Activated CD4-positive, alpha-beta T cell treated with anti-CD3 and anti-CD28 coated beads, Interleukin-2, amount 10 ng/mL, durations not matched to agents 7 days and 5 days (primary cell): ENCODE results near the gene RAPGEF1. TPM values are rescaled to one million over a fixed set of nuclear protein-coding genes. Genes with fewer than 3 reads are reported as not detected.

Experiments used
- CTCF ChIA-PET: fragments of 350-600 bp; sonication (Branson Sonifier 250); formaldehyde crosslinking; loops from one replicate; lab custom pipeline; 2021; ENCODE audit warnings: antibody characterized with exemption; lab: Charles Lee
- POLR2A ChIA-PET: fragments of 350-600 bp; sonication (Branson Sonifier 250); formaldehyde crosslinking; loops from one replicate; lab custom pipeline; 2021; ENCODE audit warnings: antibody characterized with exemption; lab: Charles Lee
- DNase-seq: peaks from one replicate; pipeline ENCODE4 v3.0.0-alpha.2; 2020
- H3K27ac Mint-ChIP-seq: one replicate; pipeline ENCODE4 v1.8.0; 2021; ENCODE audit warnings: mild to moderate bottlenecking, moderate library complexity, mixed read lengths
- H3K27me3 Mint-ChIP-seq: one replicate; pipeline ENCODE4 v1.8.0; 2021; ENCODE audit warnings: mixed read lengths
- H3K36me3 Mint-ChIP-seq: one replicate; pipeline ENCODE4 v1.8.0; 2021; ENCODE audit warnings: low read depth, mixed read lengths
- H3K4me1 Mint-ChIP-seq: one replicate; pipeline ENCODE4 v1.8.0; 2021; ENCODE audit warnings: mixed read lengths
- H3K4me3 Mint-ChIP-seq: one replicate; pipeline ENCODE4 v1.8.0; 2021; ENCODE audit warnings: mild to moderate bottlenecking, moderate library complexity, mixed read lengths
- H3K9me3 Mint-ChIP-seq: one replicate; pipeline ENCODE4 v1.8.0; 2021; ENCODE audit warnings: mixed read lengths
- total RNA-seq, 2 experiments: library from RNA; stranded (reverse); gene quantifications; one replicate each; pipeline ENCODE4 v1.2.3, GENCODE V29; 2021

The RAPGEF1 gene
- total RNA-seq, 2 experiments from 2014 or later, result 128 to 129 TPM

- Mint-ChIP-seq H3K36me3 (peaks cover 43% of the 10 kb centered on the region), H3K27ac (peak overlapping the region; percentile 98), H3K27me3 (no peaks in the 10 kb centered on the region), H3K4me1 (peaks cover 83% of the 10 kb centered on the region), H3K9me3 (no peaks in the 10 kb centered on the region), H3K4me3 (peak overlapping the region; percentile 75)
- CTCF ChIA-PET, result interaction anchor here (1.1 to 4.2 kb wide), 7 partner anchors 8 to 234 kb away, joined by 3 to 17 read pairs (median 3); partner anchors contain the start of gene POMT1
- POLR2A ChIA-PET, result no interaction called here
- DNase-seq, result peak; percentile 37
Measured at GRCh38 chr9:131734165-131734610, 5.7 kb downstream of the RAPGEF1 start.

GRCh38 chr9:131733541-131734061 lies 6.3 kb downstream of the RAPGEF1 start:
- Mint-ChIP-seq H3K4me3 (peak overlapping the region; percentile 75), H3K36me3 (peaks cover 39% of the 10 kb centered on the region), H3K9me3 (no peaks in the 10 kb centered on the region), H3K27me3 (no peaks in the 10 kb centered on the region), H3K4me1 (peaks cover 86% of the 10 kb centered on the region), H3K27ac (peak overlapping the region; percentile 98)
- peak; percentile 34 for DNase-seq
- ChIA-PET POLR2A (interaction anchor here (1.3 kb wide), 1 partner anchor 24 kb away, joined by 3 read pairs; no protein-coding TSS in a partner anchor), CTCF (interaction anchor here (0.5 to 4.2 kb wide), 9 partner anchors 9 to 269 kb away, joined by 3 to 17 read pairs (median 3); partner anchors contain the start of gene POMT1)

- ChIA-PET POLR2A (interaction anchor here (1.3 kb wide), 1 partner anchor 23 kb away, joined by 3 read pairs; no protein-coding TSS in a partner anchor), CTCF (interaction anchor here (0.6 to 4.2 kb wide), 12 partner anchors 9 to 1207 kb away, joined by 3 to 17 read pairs (median 3); no protein-coding TSS in a partner anchor)
- Mint-ChIP-seq H3K36me3 (peaks cover 39% of the 10 kb centered on the region), H3K4me3 (peak overlapping the region; percentile 75), H3K4me1 (peaks cover 92% of the 10 kb centered on the region), H3K9me3 (no peaks in the 10 kb centered on the region), H3K27me3 (no peaks in the 10 kb centered on the region), H3K27ac (peak overlapping the region; percentile 98)
- DNase-seq, result peak; percentile 65
Measured at GRCh38 chr9:131732636-131733289, 7.1 kb downstream of the RAPGEF1 start.

- peaks cover 37% of the 10 kb centered on the region for H3K36me3 Mint-ChIP-seq
- no peak for DNase-seq
- no peaks in the 10 kb centered on the region for H3K9me3 Mint-ChIP-seq
- ChIA-PET POLR2A (interaction anchor here (1.0 to 1.2 kb wide), 2 partner anchors 54 to 64 kb away, joined by 3 to 5 read pairs; no protein-coding TSS in a partner anchor), CTCF (interaction anchor here (0.6 to 4.2 kb wide), 11 partner anchors 8 to 1207 kb away, joined by 3 to 17 read pairs (median 4); partner anchors contain the start of gene RAPGEF1)
- peak overlapping the region; percentile 98 for H3K27ac Mint-ChIP-seq
- peaks cover 94% of the 10 kb centered on the region for H3K4me1 Mint-ChIP-seq
- peak overlapping the region; percentile 75 for H3K4me3 Mint-ChIP-seq
- no peaks in the 10 kb centered on the region for H3K27me3 Mint-ChIP-seq
Measured at GRCh38 chr9:131732061-131732526, 7.8 kb downstream of the RAPGEF1 start.

GRCh38 chr9:131731644-131732043 lies 8.2 kb downstream of the RAPGEF1 start:
- no peaks in the 10 kb centered on the region for H3K9me3 Mint-ChIP-seq
- POLR2A ChIA-PET, result interaction anchor here (1.0 to 1.2 kb wide), 2 partner anchors 54 to 63 kb away, joined by 3 to 5 read pairs; no protein-coding TSS in a partner anchor
- H3K4me1 Mint-ChIP-seq, result peaks cover 94% of the 10 kb centered on the region
- H3K27me3 Mint-ChIP-seq, result no peaks in the 10 kb centered on the region
- CTCF ChIA-PET, result interaction anchor here (0.8 to 4.2 kb wide), 9 partner anchors 7 to 232 kb away, joined by 3 to 17 read pairs (median 5); partner anchors contain the start of gene RAPGEF1
- peak overlapping the region; percentile 98 for H3K27ac Mint-ChIP-seq
- H3K4me3 Mint-ChIP-seq, result peak overlapping the region; percentile 75
- peaks cover 33% of the 10 kb centered on the region for H3K36me3 Mint-ChIP-seq
- peak; percentile 71 for DNase-seq

- Mint-ChIP-seq H3K27ac (peak overlapping the region; percentile 98), H3K4me1 (peaks cover 94% of the 10 kb centered on the region), H3K27me3 (no peaks in the 10 kb centered on the region), H3K36me3 (peaks cover 33% of the 10 kb centered on the region), H3K9me3 (no peaks in the 10 kb centered on the region), H3K4me3 (peak overlapping the region; percentile 75)
- ChIA-PET POLR2A (interaction anchor here (1.0 to 1.2 kb wide), 2 partner anchors 53 to 63 kb away, joined by 3 to 5 read pairs; no protein-coding TSS in a partner anchor), CTCF (interaction anchor here (0.6 to 4.2 kb wide), 8 partner anchors 8 to 336 kb away, joined by 3 to 17 read pairs (median 6); partner anchors contain the start of gene RAPGEF1)
- no peak for DNase-seq
Measured at GRCh38 chr9:131731237-131731636, 8.6 kb downstream of the RAPGEF1 start.

GRCh38 chr9:131728961-131729360 lies 10.9 kb downstream of the RAPGEF1 start:
- H3K27ac Mint-ChIP-seq, result peak overlapping the region; percentile 98
- H3K36me3 Mint-ChIP-seq, result peaks cover 28% of the 10 kb centered on the region
- H3K4me3 Mint-ChIP-seq, result peak overlapping the region; percentile 55
- H3K4me1 Mint-ChIP-seq, result peaks cover 91% of the 10 kb centered on the region
- H3K9me3 Mint-ChIP-seq, result no peaks in the 10 kb centered on the region
- ChIA-PET CTCF (interaction anchor here (0.5 to 2.5 kb wide), 6 partner anchors 10 to 334 kb away, joined by 3 to 9 read pairs (median 4); no protein-coding TSS in a partner anchor), POLR2A (no interaction called here)
- peak; percentile 65 for DNase-seq
- no peaks in the 10 kb centered on the region for H3K27me3 Mint-ChIP-seq

GRCh38 chr9:131728546-131728910 lies 11.3 kb downstream of the RAPGEF1 start:
- no peak for DNase-seq
- POLR2A ChIA-PET, result no interaction called here
- Mint-ChIP-seq H3K9me3 (no peaks in the 10 kb centered on the region), H3K36me3 (peaks cover 31% of the 10 kb centered on the region), H3K27me3 (no peaks in the 10 kb centered on the region), H3K27ac (peak overlapping the region; percentile 98), H3K4me1 (peaks cover 89% of the 10 kb centered on the region), H3K4me3 (peak overlapping the region; percentile 55)
- CTCF ChIA-PET, result interaction anchor here (0.9 to 2.5 kb wide), 6 partner anchors 11 to 216 kb away, joined by 3 to 9 read pairs (median 4); no protein-coding TSS in a partner anchor

- Mint-ChIP-seq H3K4me3 (peak overlapping the region; percentile 55), H3K27ac (peak overlapping the region; percentile 98), H3K27me3 (no peaks in the 10 kb centered on the region), H3K9me3 (no peaks in the 10 kb centered on the region), H3K4me1 (peaks cover 89% of the 10 kb centered on the region), H3K36me3 (peaks cover 35% of the 10 kb centered on the region)
- POLR2A ChIA-PET, result interaction anchor here (0.6 to 0.8 kb wide), 2 partner anchors 19 to 89 kb away, joined by 4 read pairs; no protein-coding TSS in a partner anchor
- no peak for DNase-seq
- CTCF ChIA-PET, result interaction anchor here (0.7 to 2.5 kb wide), 14 partner anchors 8 to 378 kb away, joined by 3 to 9 read pairs (median 4); no protein-coding TSS in a partner anchor
Measured at GRCh38 chr9:131727795-131728545, 11.9 kb downstream of the RAPGEF1 start.

- peak overlapping the region; percentile 98 for H3K27ac Mint-ChIP-seq
- peak overlapping the region; percentile 55 for H3K4me3 Mint-ChIP-seq
- peaks cover 35% of the 10 kb centered on the region for H3K36me3 Mint-ChIP-seq
- peaks cover 86% of the 10 kb centered on the region for H3K4me1 Mint-ChIP-seq
- no peak for DNase-seq
- ChIA-PET POLR2A (interaction anchor here (0.6 to 0.8 kb wide), 2 partner anchors 18 to 89 kb away, joined by 4 read pairs; no protein-coding TSS in a partner anchor), CTCF (interaction anchor here (0.7 to 2.3 kb wide), 11 partner anchors 9 to 377 kb away, joined by 3 to 6 read pairs (median 3); no protein-coding TSS in a partner anchor)
- no peaks in the 10 kb centered on the region for H3K27me3 Mint-ChIP-seq
- no peaks in the 10 kb centered on the region for H3K9me3 Mint-ChIP-seq
Measured at GRCh38 chr9:131727184-131727759, 12.6 kb downstream of the RAPGEF1 start.

- no peak overlapping the region for H3K4me3 Mint-ChIP-seq
- DNase-seq, result no peak
- H3K4me1 Mint-ChIP-seq, result peaks cover 87% of the 10 kb centered on the region
- H3K27ac Mint-ChIP-seq, result peak overlapping the region; percentile 84
- H3K36me3 Mint-ChIP-seq, result peaks cover 42% of the 10 kb centered on the region
- POLR2A ChIA-PET, result no interaction called here
- H3K9me3 Mint-ChIP-seq, result no peaks in the 10 kb centered on the region
- CTCF ChIA-PET, result interaction anchor here (0.6 to 1.8 kb wide), 6 partner anchors 11 to 143 kb away, joined by 3 to 5 read pairs (median 4); no protein-coding TSS in a partner anchor
- H3K27me3 Mint-ChIP-seq, result no peaks in the 10 kb centered on the region
Measured at GRCh38 chr9:131724683-131725082, 15.2 kb downstream of the RAPGEF1 start.
